CD4-positive, alpha-beta T cell treated with Interleukin-15 for 1 hour (primary cell): ENCODE results near the gene MSTO1.
"Not testable (repeated sequence)": the region's sequence is repeated elsewhere in the genome, so short reads cannot be mapped to it uniquely, and the experiment has no call there.

Experiments used
- DNase-seq: peaks from one replicate; pipeline ENCODE4 v3.0.0-alpha.2; 2020

Gene MSTO1

GRCh38 chr1:155609515-155610256, at the start of gene MSTO1:
Gene MSTO1 (plus strand): TSS chr1:155610218. CDS start chr1:155610249, 31 bp downstream.
- peak; percentile 94 for DNase-seq

- DNase-seq = peak; percentile 51
These were observed 48.0 kb upstream of the MSTO1 start for GRCh38 chr1:155561779-155562580.

GRCh38 chr1:155562581-155563376, 47.2 kb upstream of the MSTO1 start, which contains the start of gene ASH1L:
Gene ASH1L (minus strand): TSS chr1:155562803. CDS start chr1:155521519, 41,284 bp downstream.
- DNase-seq = peak; percentile 91

- not testable (repeated sequence) for DNase-seq
These were observed 46.5 kb upstream of the MSTO1 start for GRCh38 chr1:155563377-155564022.

GRCh38 chr1:155569988-155570592, 39.9 kb upstream of the MSTO1 start:
- DNase-seq = no peak

- no peak for DNase-seq
These were observed 39.4 kb upstream of the MSTO1 start for GRCh38 chr1:155570593-155570990.

- no peak for DNase-seq
These were observed 35.9 kb upstream of the MSTO1 start for GRCh38 chr1:155574077-155574476.

- DNase-seq = not testable (repeated sequence)
These were observed 34.4 kb upstream of the MSTO1 start for GRCh38 chr1:155575608-155576007.

- DNase-seq = not testable (repeated sequence)
These were observed 26.2 kb upstream of the MSTO1 start for GRCh38 chr1:155583846-155584245.

GRCh38 chr1:155589282-155589681, 20.7 kb upstream of the MSTO1 start:
- not testable (repeated sequence) for DNase-seq

GRCh38 chr1:155590516-155591247, 19.3 kb upstream of the MSTO1 start:
- DNase-seq = not testable (repeated sequence)

GRCh38 chr1:155591770-155592169, 18.2 kb upstream of the MSTO1 start:
- peak; percentile 23 for DNase-seq

GRCh38 chr1:155595877-155596474, 14.0 kb upstream of the MSTO1 start:
- DNase-seq = not testable (repeated sequence)

- DNase-seq = no peak
These were observed 13.2 kb upstream of the MSTO1 start for GRCh38 chr1:155596864-155597263.

GRCh38 chr1:155598842-155599331, 11.1 kb upstream of the MSTO1 start:
- no peak for DNase-seq

- not testable (repeated sequence) for DNase-seq
These were observed 10.0 kb upstream of the MSTO1 start for GRCh38 chr1:155599828-155600572.

GRCh38 chr1:155607708-155608107, 2.3 kb upstream of the MSTO1 start:
- no peak for DNase-seq

GRCh38 chr1:155608888-155609225, 1.2 kb upstream of the MSTO1 start:
- DNase-seq = no peak

- not testable (repeated sequence) for DNase-seq
These were observed 234 bp downstream of the MSTO1 start for GRCh38 chr1:155610257-155610647.

- not testable (repeated sequence) for DNase-seq
These were observed 3.2 kb downstream of the MSTO1 start for GRCh38 chr1:155613226-155613625.
